Mononuclear cell (primary cell): ENCODE results near the gene SRPK1. TPM values are rescaled to one million over a fixed set of nuclear protein-coding genes. Genes with fewer than 3 reads are reported as not detected.

Experiments used
- H3K27me3 ChIP-seq: 2 replicates; pipeline ENCODE4 v1.6.0; 2011; ENCODE audit warnings: low read length, control low read depth; ENCODE audit not compliant: insufficient read depth
- H3K4me1 ChIP-seq: 2 replicates; pipeline ENCODE4 v1.5.1; 2011; ENCODE audit warnings: mild to moderate bottlenecking, low read length, control low read depth; ENCODE audit not compliant: insufficient read depth
- H3K4me3 ChIP-seq: 2 replicates; pipeline ENCODE4 v1.5.1; 2011; ENCODE audit warnings: mild to moderate bottlenecking, low read length, moderate library complexity
- H3K9me3 ChIP-seq: 2 replicates; pipeline ENCODE4 v1.5.1; 2011; ENCODE audit warnings: low read depth, mild to moderate bottlenecking, control low read depth, low read length
- total RNA-seq: library from RNA; depleted of rRNA; stranded (reverse); fragments of >200 nt; gene quantifications from one replicate; pipeline ENCODE4 v1.2.3, GENCODE V29; 2012

Gene SRPK1
- total RNA-seq, 1 donor, result 70.7 TPM

GRCh38 chr6:35796236-35796635, 124.7 kb downstream of the SRPK1 start:
- H3K4me1 ChIP-seq, result no peaks in the 10 kb centered on the region
- H3K4me3 ChIP-seq, result no peak overlapping the region
- H3K27me3 ChIP-seq, result no peaks in the 10 kb centered on the region
- no peaks in the 10 kb centered on the region for H3K9me3 ChIP-seq

GRCh38 chr6:35795453-35796071, 125.3 kb downstream of the SRPK1 start:
- H3K27me3 ChIP-seq, result no peaks in the 10 kb centered on the region
- H3K4me1 ChIP-seq, result no peaks in the 10 kb centered on the region
- H3K4me3 ChIP-seq, result no peak overlapping the region
- no peaks in the 10 kb centered on the region for H3K9me3 ChIP-seq

GRCh38 chr6:35794536-35795452, 126.1 kb downstream of the SRPK1 start:
- no peak overlapping the region for H3K4me3 ChIP-seq
- no peaks in the 10 kb centered on the region for H3K4me1 ChIP-seq
- H3K27me3 ChIP-seq, result peaks cover 7% of the 10 kb centered on the region
- H3K9me3 ChIP-seq, result no peaks in the 10 kb centered on the region

- H3K4me3 ChIP-seq, result no peak overlapping the region
- no peaks in the 10 kb centered on the region for H3K9me3 ChIP-seq
- H3K4me1 ChIP-seq, result no peaks in the 10 kb centered on the region
- peaks cover 37% of the 10 kb centered on the region for H3K27me3 ChIP-seq
These were observed 130.2 kb downstream of the SRPK1 start for GRCh38 chr6:35790683-35791082.

GRCh38 chr6:35788423-35788982, 132.4 kb downstream of the SRPK1 start:
- Histone ChIP-seq H3K4me1 (no peaks in the 10 kb centered on the region), H3K4me3 (no peak overlapping the region), H3K27me3 (peaks cover 37% of the 10 kb centered on the region), H3K9me3 (no peaks in the 10 kb centered on the region)

GRCh38 chr6:35787266-35788218, 133.4 kb downstream of the SRPK1 start:
- Histone ChIP-seq H3K4me1 (no peaks in the 10 kb centered on the region), H3K4me3 (no peak overlapping the region), H3K9me3 (no peaks in the 10 kb centered on the region), H3K27me3 (peaks cover 37% of the 10 kb centered on the region)

GRCh38 chr6:35786810-35787209, 134.1 kb downstream of the SRPK1 start:
- Histone ChIP-seq H3K27me3 (peaks cover 37% of the 10 kb centered on the region), H3K9me3 (no peaks in the 10 kb centered on the region), H3K4me1 (no peaks in the 10 kb centered on the region), H3K4me3 (no peak overlapping the region)

DNA sequence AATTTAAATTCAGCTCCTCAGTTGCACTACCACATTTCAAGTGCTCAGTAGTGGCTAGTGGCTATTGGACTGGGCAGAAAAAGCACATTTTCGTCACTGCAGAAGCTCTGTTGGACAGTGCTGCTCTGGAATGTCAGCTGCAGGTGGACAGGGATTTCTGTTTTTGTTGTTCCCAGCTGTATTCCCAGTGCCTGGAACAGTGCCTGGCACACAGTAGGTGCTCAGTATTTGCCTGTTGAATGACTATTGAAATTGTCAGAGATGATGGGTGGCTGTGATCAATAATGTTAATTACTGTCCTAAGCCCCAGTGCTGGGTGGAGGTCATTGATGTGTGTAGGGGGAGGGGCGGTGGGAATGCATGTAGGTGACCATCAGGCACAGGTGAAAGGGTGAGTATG, 134.6 kb downstream of the SRPK1 start:
- Histone ChIP-seq H3K4me1 (no peaks in the 10 kb centered on the region), H3K9me3 (no peaks in the 10 kb centered on the region), H3K4me3 (no peak overlapping the region), H3K27me3 (peaks cover 37% of the 10 kb centered on the region)

DNA sequence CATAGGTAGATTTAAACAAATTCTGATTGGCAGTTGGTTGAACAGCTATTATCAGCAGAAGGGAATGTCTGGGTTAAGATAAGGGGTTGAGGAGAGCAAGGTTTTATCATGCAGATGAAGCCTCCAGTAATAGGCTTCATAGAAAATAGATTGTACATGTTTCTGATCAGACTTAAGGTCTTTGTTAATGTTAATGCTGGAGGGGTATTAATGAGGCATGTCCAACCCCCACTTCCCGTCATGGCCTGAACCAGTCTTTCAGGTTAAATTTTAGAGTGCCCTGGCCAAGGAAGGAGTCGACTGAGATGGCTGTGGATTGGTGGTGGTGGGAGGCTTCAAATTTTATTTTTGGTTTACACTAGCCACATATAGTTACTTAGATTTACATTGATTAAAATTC, 136.7 kb downstream of the SRPK1 start:
- H3K27me3 ChIP-seq, result peaks cover 30% of the 10 kb centered on the region
- no peaks in the 10 kb centered on the region for H3K9me3 ChIP-seq
- H3K4me1 ChIP-seq, result no peaks in the 10 kb centered on the region
- H3K4me3 ChIP-seq, result no peak overlapping the region

Other genes with a start within 250 kb of the SRPK1 start
- 20.1 TPM for gene FKBP5, start 232.2 kb downstream of the SRPK1 start, total RNA-seq
- 0.10 TPM for gene ARMC12, start 184.1 kb downstream of the SRPK1 start, total RNA-seq
- gene CLPSL2, start 144.5 kb downstream of the SRPK1 start, total RNA-seq, result not detected
- gene CLPSL1, start 140.1 kb downstream of the SRPK1 start, total RNA-seq, result not detected
- gene CLPS, start 123.8 kb downstream of the SRPK1 start, total RNA-seq, result not detected
- not detected for gene LHFPL5, start 115.7 kb downstream of the SRPK1 start, total RNA-seq
- gene SLC26A8, start 103.5 kb upstream of the SRPK1 start, total RNA-seq, result 0.10 TPM
- gene MAPK14, start 106.7 kb upstream of the SRPK1 start, total RNA-seq, result 86.9 TPM
- 16.9 TPM for gene MAPK13, start 209.4 kb upstream of the SRPK1 start, total RNA-seq